HG03571 (cell line): ENCODE data around the gene NDUFA7.
"Not testable (repeated sequence)": the region's sequence is repeated elsewhere in the genome, so short reads cannot be mapped to it uniquely, and the experiment has no call there.

Experiments
- ATAC-seq: cut with Tn5 transposase; IDR thresholded peaks from one replicate; pipeline ENCODE4 v1.9.1; 2021; ENCODE audit not compliant: unreplicated experiment

Gene NDUFA7

DNA sequence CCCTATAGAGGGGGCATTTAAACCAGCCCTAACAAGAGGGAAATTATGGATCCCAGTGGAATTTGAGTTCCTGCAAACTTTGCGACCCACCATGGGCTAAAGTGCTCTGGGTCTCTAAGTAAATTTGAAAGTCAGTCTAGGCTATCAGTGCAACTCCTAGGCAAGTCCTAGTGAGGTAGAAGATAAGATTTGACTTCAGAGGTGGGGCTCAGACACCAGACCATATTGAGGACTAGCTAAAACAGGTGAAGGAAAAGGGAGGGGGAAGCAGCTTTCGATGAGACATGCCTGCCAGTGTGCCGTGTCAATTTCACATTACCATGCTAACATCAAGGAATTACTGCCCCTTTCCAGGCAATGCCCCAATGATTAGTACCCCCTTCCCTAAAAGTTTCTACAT, 51.5 kb downstream of the NDUFA7 start:
- no peak for ATAC-seq

DNA sequence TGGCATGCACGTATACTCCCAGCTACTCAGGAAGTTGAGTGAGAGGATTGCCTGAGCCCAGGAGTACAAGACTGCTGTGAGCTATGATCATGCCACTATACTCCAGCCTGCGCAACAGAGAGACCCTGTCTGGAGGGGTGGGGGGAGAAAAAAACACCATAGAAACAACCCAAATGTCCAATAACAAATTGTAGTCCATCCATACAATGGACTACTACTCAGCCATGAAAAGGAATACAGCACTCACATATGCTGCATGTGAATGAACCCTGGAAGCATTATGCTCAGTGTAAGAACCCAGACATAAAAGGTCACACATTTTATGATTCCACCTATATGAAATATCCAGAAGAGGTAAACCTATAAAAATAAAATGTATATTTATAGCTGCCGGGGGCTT, 55.3 kb downstream of the NDUFA7 start:
- no peak for ATAC-seq

DNA sequence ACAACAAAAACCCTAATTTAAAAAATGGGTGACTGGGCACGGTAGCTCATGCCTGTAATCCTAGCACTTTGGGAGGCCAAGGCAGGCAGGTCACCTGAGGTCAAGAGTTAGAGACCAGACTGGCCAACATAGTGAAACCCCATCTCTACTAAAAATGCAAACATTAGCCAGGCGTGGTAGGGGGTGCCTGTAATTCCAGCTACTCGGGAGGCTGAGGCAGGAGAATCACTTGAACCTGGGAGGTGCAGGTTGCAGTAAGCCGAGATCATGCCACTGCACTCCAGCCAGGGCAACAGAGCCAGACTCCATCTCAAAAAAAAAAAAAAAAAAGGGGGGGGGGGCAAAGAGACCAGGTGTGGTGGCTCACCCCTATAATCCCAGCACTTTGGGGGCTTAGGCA, 56.9 kb downstream of the NDUFA7 start:
- ATAC-seq = not testable (repeated sequence)

DNA sequence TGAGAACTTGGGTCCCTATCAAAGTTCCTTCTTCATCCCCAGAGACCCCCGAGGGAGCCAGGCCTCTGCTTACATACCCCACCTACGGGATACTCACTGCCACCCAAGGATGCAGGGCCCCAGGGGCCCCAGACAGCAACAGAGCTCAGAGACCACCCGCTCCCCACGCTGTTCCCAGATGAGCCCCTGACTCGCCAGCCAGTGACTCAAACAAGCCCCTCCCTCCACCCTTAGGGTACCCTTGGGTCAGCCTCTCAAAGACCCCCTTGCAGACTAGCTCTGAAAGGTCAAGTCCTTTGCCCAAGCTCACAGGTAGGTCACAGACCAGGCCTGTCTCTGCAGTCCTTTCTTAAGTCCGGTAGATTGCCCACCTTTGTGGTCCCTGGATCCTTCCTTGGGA, 58.7 kb downstream of the NDUFA7 start:
- no peak for ATAC-seq

DNA sequence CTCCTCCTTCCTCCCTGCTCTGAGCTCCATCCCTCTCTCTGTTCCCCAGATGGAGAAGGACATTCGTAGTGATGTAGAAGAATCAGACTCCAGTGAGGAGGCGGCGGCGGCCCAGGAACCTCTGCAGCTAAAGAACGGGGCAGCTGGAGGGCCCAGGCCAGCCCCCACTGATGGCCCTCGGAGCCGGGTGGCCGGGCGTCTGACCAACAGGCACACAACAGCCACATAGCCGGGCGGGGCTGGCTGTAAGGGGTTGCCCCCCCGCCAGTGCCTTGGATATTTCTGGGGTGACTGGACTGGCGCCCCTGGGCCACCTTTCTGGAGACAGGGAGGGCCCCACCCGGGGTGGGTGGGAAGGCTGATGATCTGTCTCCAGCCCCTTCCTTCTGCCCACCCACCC, 59.3 kb downstream of the NDUFA7 start:
- no peak for ATAC-seq

DNA sequence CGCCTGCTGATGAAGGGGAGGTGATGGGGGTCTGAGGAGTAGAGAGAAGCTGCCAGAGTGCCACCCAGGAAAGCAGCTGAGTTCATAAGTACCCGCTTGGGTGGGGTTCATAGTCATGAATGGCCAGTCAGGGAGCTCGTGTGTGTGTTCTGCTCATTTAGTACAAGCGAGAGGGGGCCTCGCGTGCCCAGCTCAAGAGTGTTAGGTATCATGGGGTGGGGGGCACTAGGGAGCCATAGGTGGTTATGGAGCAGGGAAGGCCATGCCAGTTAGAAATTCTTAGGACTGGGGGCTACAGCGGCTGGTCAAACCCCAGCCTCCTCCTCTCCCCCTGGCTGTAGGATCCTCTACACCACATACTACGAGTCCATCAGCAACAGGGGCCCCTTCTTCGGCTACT, 59.8 kb downstream of the NDUFA7 start:
- ATAC-seq = no peak
